ENCODE data around the gene TCEAL1.
A peak's percentile ranks its signal among the peaks of the same experiment; 100 is the strongest.
"Not testable (repeated sequence)": the region's sequence is repeated elsewhere in the genome, so short reads cannot be mapped to it uniquely, and the experiment has no call there.

TCEAL1 gene, protein sequence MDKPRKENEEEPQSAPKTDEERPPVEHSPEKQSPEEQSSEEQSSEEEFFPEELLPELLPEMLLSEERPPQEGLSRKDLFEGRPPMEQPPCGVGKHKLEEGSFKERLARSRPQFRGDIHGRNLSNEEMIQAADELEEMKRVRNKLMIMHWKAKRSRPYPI
- 2.1 to 3.8 (median 3.5) reads per million in 4 donors for total RNA-seq

DNA sequence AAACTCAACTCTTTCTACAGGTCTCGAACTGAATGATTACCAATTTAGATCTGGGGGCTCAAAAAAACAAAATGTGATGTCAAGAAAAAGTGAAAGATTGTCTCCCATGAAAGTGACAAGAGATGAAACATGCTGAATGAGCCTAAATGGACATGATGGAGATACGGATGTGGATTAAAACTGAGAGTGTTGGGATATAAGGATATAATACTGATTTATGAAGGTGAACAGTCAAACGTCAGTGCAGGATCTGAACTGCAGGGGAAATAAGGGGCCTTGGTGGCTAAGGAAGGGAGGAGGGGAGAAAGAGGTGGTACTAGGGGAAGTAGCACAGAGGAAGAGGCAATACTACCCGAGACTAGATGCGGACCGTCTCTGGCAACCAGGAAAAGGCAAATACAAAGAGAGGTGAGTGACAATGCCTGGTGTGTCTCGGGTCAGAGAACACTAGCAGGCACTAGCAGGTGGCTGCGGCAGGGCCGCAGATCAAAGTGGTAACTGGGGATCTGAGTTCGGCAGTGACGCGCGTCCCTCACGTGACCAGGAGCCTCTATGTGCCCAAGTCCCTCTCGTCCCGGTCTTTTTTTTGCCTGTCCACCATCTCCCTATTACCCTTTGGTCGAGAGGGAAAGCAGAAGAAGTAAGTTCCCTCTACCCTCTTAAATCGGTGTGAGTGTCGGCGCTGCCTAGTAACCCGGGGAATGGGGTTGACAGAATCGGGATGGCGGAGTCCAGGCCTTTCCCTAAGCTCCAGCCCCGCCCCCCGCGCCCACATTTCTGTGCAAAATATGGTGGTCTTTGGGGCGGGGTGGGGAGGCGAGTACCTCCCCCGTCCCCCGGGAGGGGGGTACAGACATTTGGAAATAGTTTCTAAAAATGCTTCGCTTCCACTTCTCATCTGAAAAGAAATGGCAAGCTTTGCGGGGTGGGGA is at the start of gene TCEAL1:
Gene TCEAL1 (plus strand): TSS at position 590 of the 932 bp plus-strand sequence. CDS start 942 bp downstream, outside the sequence.
- DNase-seq, result peak in 4 of 5 donors; percentile 11 to 30 (median 12)

DNA sequence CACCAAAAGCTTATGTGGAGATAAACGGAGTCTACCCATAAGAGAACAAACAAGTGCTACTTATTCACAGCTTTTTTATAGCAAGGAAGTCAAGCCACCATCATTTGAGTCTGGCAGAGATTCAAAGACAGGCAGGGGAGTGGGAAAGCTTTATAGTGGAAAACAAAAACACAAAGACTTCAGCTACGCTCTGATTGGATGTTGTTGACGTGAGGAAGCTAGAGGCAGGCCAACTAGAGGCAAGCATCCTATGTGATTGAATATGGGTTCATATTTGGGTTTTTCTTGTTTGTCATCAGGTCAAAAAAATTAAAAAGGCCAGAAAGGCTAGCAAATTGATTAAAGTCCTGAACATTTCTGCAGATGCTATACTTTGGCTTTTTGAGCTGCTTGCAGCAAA is 44.2 kb upstream of the TCEAL1 start:
- no peak for DNase-seq

- peak in 3 of 5 donors; percentile 6 to 17 (median 16) for DNase-seq
These were observed 43.1 kb upstream of the TCEAL1 start, which contains the start of gene TCEAL4 for GRCh38 chrX:103585411-103586313. Gene TCEAL4 (plus strand): TSS chrX:103585515. CDS start chrX:103586676, 1,161 bp downstream.

- DNase-seq, result no peak
These were observed 42.5 kb upstream of the TCEAL1 start for GRCh38 chrX:103586314-103586646.

GRCh38 chrX:103586659-103587058 is 42.1 kb upstream of the TCEAL1 start:
- no peak for DNase-seq

DNA sequence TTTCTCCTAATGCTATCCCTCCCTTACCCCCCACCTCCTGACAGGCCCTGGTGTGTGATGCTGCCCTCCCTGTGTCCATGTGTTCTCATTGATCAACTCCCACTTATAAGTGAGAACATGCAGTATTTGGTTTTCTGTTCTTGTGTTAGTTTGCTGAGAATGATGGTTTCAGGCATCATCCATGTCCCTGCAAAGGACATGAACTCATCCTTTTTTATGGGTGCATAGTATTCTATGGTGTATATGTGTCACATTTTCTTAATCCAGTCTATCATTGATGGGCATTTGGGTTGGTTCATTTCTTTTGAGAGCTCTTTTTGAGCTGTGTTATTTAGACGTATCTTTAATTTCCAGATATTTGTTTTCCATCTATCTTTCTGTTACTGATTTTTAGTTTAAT is 36.5 kb upstream of the TCEAL1 start:
- not testable (repeated sequence) for DNase-seq

- not testable (repeated sequence) for DNase-seq
These were observed 33.6 kb upstream of the TCEAL1 start for GRCh38 chrX:103595202-103595601.

DNA sequence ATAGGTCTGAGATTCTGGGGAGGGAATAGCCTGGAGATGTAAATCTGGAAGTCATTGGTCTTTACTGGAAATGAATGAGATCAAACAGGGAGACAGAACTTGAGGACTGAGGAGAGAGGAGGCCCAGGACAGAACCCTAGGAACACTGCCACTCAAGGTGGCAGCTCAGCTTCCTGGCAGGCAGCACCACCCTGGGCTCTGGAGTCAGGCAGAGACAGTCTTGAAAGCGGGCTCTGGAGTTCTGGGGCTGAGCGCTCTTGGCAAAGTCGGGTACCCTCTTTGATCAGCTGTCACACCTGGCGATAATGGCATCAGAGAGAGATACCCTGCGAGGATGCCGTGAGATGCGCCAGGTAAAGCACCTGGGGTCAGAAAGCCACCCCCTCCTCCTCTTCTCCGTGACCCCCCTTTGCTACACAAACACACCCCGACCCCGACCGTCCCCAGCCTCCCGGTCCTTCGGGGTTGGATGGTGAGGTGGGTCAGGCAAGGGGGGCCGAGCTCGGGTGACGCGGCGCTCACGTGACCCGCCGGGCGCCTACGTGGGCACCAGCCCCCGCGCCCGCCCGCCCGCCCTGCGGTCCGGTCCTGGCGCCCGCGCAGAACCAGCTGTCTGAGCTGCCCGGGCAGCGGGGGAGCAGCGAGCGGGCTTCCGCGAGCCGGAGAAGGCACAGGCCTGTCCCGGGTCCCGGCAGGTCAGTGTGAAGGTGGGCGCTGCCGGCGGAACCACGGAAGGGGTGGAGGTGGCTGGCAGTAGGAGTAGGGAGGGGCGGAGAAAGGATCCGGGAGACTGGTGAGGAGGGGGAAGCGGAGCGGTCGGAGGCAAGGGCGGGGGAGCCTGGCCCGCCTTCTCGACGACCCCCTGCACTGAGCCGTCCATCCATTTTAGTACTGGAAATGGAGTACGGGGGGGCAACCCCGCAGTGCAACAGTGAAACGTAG is 21.1 kb upstream of the TCEAL1 start, which contains the start of gene TCEAL3:
Gene TCEAL3 (plus strand): TSS at position 600 of the 942 bp plus-strand sequence. CDS start 1,102 bp downstream, outside the sequence.
- DNase-seq, result peak in 2 of 5 donors; percentile 38 to 41

- DNase-seq, result no peak
These were observed 20.3 kb upstream of the TCEAL1 start for GRCh38 chrX:103608306-103608963.

- DNase-seq, result no peak
These were observed 18.5 kb upstream of the TCEAL1 start for GRCh38 chrX:103610282-103610681.

GRCh38 chrX:103613362-103613890 is 15.3 kb upstream of the TCEAL1 start:
- DNase-seq, result no peak

GRCh38 chrX:103614999-103615398 is 13.8 kb upstream of the TCEAL1 start:
- DNase-seq, result no peak

GRCh38 chrX:103615781-103616371 is 12.9 kb upstream of the TCEAL1 start:
- DNase-seq, result no peak

DNA sequence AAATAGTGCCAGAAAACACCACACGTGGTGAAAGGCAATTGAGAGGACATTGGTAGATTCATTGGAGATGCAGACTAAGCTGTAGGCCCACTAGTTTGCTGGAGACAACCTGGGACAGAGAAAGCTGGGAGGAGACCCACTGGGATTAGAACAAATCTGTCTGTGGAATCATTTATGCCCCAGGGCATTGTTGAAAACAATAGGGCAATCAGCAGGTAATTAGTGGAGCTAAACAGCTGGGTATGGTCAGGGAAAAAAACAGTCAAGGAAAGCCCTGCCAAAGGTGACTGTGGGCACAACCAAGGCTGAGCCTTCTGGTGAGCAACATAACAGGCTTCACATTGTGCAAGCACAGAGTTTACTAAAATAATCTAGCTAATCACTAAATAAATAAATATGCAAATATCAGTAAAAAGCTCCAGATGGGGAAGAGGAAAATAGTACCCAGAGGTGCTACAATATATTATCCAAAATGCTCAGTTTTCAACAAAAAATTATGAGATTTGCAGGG is 12.0 kb upstream of the TCEAL1 start:
- DNase-seq, result no peak

- no peak for DNase-seq
These were observed 4.7 kb upstream of the TCEAL1 start for GRCh38 chrX:103624111-103624510.

GRCh38 chrX:103626855-103627254 is 1.9 kb upstream of the TCEAL1 start:
- no peak for DNase-seq

DNA sequence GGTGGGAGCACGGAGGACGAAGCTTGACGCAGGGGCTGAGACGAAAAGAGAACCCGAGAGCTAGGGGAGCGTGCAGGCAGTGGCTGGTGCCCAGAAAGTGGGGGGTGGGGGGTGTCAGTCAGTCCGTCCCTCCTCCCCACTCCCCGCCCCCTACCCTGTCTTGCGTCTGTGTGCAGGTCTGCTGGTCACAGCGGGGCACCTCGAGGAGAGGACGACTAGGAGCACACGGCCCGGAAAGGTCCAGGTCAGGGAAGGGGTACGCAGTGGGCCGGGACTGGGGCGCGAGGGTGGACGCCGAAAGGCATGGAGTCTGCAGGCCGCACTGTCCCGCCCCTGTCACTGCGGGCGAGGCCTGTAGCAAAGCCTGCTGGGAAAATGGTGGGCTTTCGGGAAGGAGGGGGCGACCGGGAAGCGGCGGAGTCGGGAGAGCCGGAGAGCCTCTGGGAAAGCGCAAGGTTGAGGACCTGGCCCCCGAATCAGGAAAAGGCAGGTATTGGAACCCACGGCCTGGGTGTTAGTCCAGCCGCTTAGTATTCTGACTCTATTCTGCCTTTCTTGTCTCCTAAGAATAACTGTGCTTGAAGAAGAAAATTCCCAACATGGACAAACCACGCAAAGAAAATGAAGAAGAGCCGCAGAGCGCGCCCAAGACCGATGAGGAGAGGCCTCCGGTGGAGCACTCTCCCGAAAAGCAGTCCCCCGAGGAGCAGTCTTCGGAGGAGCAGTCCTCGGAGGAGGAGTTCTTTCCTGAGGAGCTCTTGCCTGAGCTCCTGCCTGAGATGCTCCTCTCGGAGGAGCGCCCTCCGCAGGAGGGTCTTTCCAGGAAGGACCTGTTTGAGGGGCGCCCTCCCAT is 769 bp downstream of the TCEAL1 start:
- peak in 2 of 5 donors; percentile 5 to 10 for DNase-seq

DNA sequence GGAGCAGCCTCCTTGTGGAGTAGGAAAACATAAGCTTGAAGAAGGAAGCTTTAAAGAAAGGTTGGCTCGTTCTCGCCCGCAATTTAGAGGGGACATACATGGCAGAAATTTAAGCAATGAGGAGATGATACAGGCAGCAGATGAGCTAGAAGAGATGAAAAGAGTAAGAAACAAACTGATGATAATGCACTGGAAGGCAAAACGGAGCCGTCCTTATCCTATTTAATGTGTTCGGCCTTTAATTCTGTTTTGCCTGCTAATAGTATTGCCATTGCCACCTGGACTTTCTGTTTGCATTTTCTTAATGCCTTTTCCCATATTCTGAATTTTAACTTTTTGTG is 1.4 kb downstream of the TCEAL1 start:
- DNase-seq, result no peak

- no peak for DNase-seq
These were observed 2.4 kb downstream of the TCEAL1 start for GRCh38 chrX:103631145-103631544.
